GM18951 (cell line): ENCODE measurements around the gene ZNF775.
A peak's percentile ranks its signal among the peaks of the same experiment; 100 is the strongest.

ENCODE experiments used
- POLR2A ChIP-seq: IDR thresholded peaks from 4 replicates; pipeline ENCODE4 v1.6.1; 2011; ENCODE audit warnings: mild to moderate bottlenecking; ENCODE audit not compliant: insufficient read length, insufficient read depth; ENCODE audit errors: extremely low read depth
- in situ Hi-C: fragments of 300-500 bp; cut with MboI; formaldehyde crosslinking; loops from one replicate; pipeline ENCODE4 v1.12.0; 2022; ENCODE audit warnings: low sequenced_read_pairs, mixed read lengths, inconsistent platforms; ENCODE audit not compliant: unreplicated experiment

The ZNF775 gene

GRCh38 chr7:150378853-150379440 is at the start of gene ZNF775:
ZNF775 (plus strand) TSS chr7:150379330; CDS start chr7:150388471, 9,141 bp downstream.
- in situ Hi-C loops, result no loop called here
- peak; percentile 97 for TF ChIP-seq POLR2A

- in situ Hi-C loops, result no loop called here
- no peak for TF ChIP-seq POLR2A
Observed at GRCh38 chr7:150329331-150330120, 49.6 kb upstream of the ZNF775 start.

- in situ Hi-C loops, result no loop called here
- TF ChIP-seq POLR2A, result no peak
Observed at GRCh38 chr7:150330211-150330885, 48.8 kb upstream of the ZNF775 start.

- TF ChIP-seq POLR2A, result no peak
- in situ Hi-C loops, result no loop called here
Observed at GRCh38 chr7:150332852-150333635, 46.1 kb upstream of the ZNF775 start.

GRCh38 chr7:150333659-150334058 is 45.5 kb upstream of the ZNF775 start:
- TF ChIP-seq POLR2A, result no peak
- in situ Hi-C loops, result no loop called here

- in situ Hi-C loops, result no loop called here
- no peak for TF ChIP-seq POLR2A
Observed at GRCh38 chr7:150334108-150334507, 45.0 kb upstream of the ZNF775 start.

GRCh38 chr7:150335108-150335773 is 43.9 kb upstream of the ZNF775 start:
- in situ Hi-C loops, result no loop called here
- TF ChIP-seq POLR2A, result no peak

GRCh38 chr7:150335774-150336112 is 43.4 kb upstream of the ZNF775 start:
- TF ChIP-seq POLR2A, result no peak
- in situ Hi-C loops, result no loop called here

- TF ChIP-seq POLR2A, result no peak
- in situ Hi-C loops, result no loop called here
Observed at GRCh38 chr7:150336746-150337145, 42.4 kb upstream of the ZNF775 start.

GRCh38 chr7:150337179-150337578 is 42.0 kb upstream of the ZNF775 start:
- TF ChIP-seq POLR2A, result no peak
- in situ Hi-C loops, result no loop called here

- no peak for TF ChIP-seq POLR2A
- in situ Hi-C loops, result no loop called here
Observed at GRCh38 chr7:150337659-150338081, 41.5 kb upstream of the ZNF775 start.

GRCh38 chr7:150338166-150338829 is 40.8 kb upstream of the ZNF775 start:
- peak; percentile 2 for TF ChIP-seq POLR2A
- in situ Hi-C loops, result no loop called here

GRCh38 chr7:150339409-150339809 is 39.7 kb upstream of the ZNF775 start:
- in situ Hi-C loops, result no loop called here
- no peak for TF ChIP-seq POLR2A
